HepG2 (cell line): ENCODE measurements around the gene SMG7.

Experiments
- CCAR2 ChIP-seq: fragments of 200-400 bp; formaldehyde crosslinking; optimal IDR thresholded peaks from 2 replicates; pipeline ENCODE3; 2018; ENCODE audit warnings: low read depth, mild to moderate bottlenecking, low read length, moderate library complexity
- CREB3 ChIP-seq: sonication (generic); formaldehyde crosslinking; IDR thresholded peaks from 2 replicates; pipeline ENCODE4 v1.5.0; 2020; ENCODE audit warnings: missing genetic modification reagents
- CTCF ChIP-seq: sonication (generic); formaldehyde crosslinking; IDR thresholded peaks from 2 replicates; pipeline ENCODE4 v1.5.0; 2020; ENCODE audit warnings: mild to moderate bottlenecking, missing genetic modification reagents, moderate library complexity
- EP300 ChIP-seq, 3 experiments: sonication (generic) in 1 of 3; formaldehyde crosslinking in 1 of 3; IDR thresholded peaks; 2 replicates each; pipeline versions ENCODE4 v1.5.1 to v1.6.1; 2011 to 2020; ENCODE audit warnings: low read depth in 2 of 3, low read length in 2 of 3, borderline replicate concordance in 1 of 3, improper control_type of control experiment in 1 of 3, mild to moderate bottlenecking in 1 of 3, missing genetic modification reagents in 1 of 3, moderate library complexity in 1 of 3
- HMGA1 ChIP-seq: sonication (generic); formaldehyde crosslinking; conservative IDR thresholded peaks from 2 replicates; pipeline ENCODE4 v1.4.0; 2020; ENCODE audit warnings: missing genetic modification reagents
- MYNN ChIP-seq: sonication (generic); formaldehyde crosslinking; IDR thresholded peaks from 2 replicates; pipeline ENCODE4 v1.4.0; 2020; ENCODE audit warnings: mild to moderate bottlenecking, low read depth, missing genetic modification reagents
- NFRKB ChIP-seq: fragments of 450-650 bp; IDR thresholded peaks from 2 replicates; pipeline ENCODE4 v1.6.1; 2017
- POLR2A ChIP-seq, 2 experiments: IDR thresholded peaks; 2 replicates each; pipeline ENCODE4 v1.6.1; 2011; ENCODE audit warnings: low read depth in 2 of 2, low read length in 2 of 2, mild to moderate bottlenecking in 1 of 2, moderate library complexity in 1 of 2; ENCODE audit not compliant: insufficient read depth in 1 of 2
- POLR2AphosphoS5 ChIP-seq: IDR thresholded peaks from 2 replicates; pipeline ENCODE4 v1.6.1; 2012; ENCODE audit warnings: low read depth, low read length
- SRY ChIP-seq: sonication (generic); formaldehyde crosslinking; IDR thresholded peaks from 2 replicates; pipeline ENCODE4 v1.8.0; 2022; ENCODE audit warnings: mild to moderate bottlenecking, missing genetic modification reagents
- ZFP37 ChIP-seq: sonication (generic); formaldehyde crosslinking; IDR thresholded peaks from 2 replicates; pipeline ENCODE4 v1.4.0; 2020; ENCODE audit warnings: missing genetic modification reagents, borderline replicate concordance
- ZNF24 ChIP-seq: fragments of 450-650 bp; IDR thresholded peaks from 2 replicates; pipeline ENCODE4 v1.6.1; 2017; ENCODE audit warnings: antibody characterized with exemption, mild to moderate bottlenecking
- ZNF619 ChIP-seq: sonication (generic); formaldehyde crosslinking; IDR thresholded peaks from 2 replicates; pipeline ENCODE4 v1.4.0; 2020; ENCODE audit warnings: mild to moderate bottlenecking, missing genetic modification reagents

DNA sequence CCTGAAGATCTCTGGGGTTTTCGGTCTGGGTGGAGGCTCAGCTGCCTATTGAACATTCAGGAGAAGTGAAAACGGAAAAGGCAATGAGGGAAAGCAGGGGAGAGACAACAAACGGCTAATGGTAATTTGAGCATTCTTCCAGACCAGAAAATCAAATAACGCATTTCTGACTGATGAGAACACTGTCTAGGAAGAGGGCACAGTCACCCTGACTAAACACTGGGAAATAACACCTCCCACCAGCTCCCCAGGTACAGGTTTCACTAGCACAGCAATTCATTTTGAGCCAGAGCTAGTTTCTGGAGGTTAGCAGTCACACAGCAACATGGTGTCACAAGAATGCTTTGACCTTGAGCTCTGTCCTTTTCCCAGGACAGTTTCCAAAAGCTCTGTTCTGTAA, 96.8 kb downstream of the SMG7 start:
- TF ChIP-seq ZNF24 (no peak), ZNF619 (no peak), HMGA1 (CRISPR knock-in tag) (no peak), MYNN (CRISPR knock-in tag) (no peak), POLR2AphosphoS5 (no peak), ZFP37 (no peak), EP300 (IDR thresholded peaks at IDR 0.05; ENCODE audit: low read depth in 2 of 2, low read length in 2 of 2) (no peak), EP300 (CRISPR knock-in tag; IDR thresholded peaks at IDR 0.05; ENCODE audit: borderline replicate concordance) (no peak), CTCF (CRISPR knock-in tag) (no peak), SRY (CRISPR knock-in tag) (no peak), NFRKB (no peak), POLR2A (IDR thresholded peaks at IDR 0.05; ENCODE audit: insufficient read depth in 1 of 2, low read depth in 2 of 2, low read length in 2 of 2) (no peak), CCAR2 (no peak), CREB3 (CRISPR knock-in tag) (no peak)
